CD14-positive monocyte (primary cell): ENCODE data around the gene ANP32B. TPM values are rescaled to one million over a fixed set of nuclear protein-coding genes. Genes with fewer than 3 reads are reported as not detected.
"Not testable (repeated sequence)": the region's sequence is repeated elsewhere in the genome, so short reads cannot be mapped to it uniquely, and the experiment has no call there.

Experiments
- DNase-seq, 3 donors: peaks; one replicate each; pipeline ENCODE4 v3.0.0-alpha.2; 2011 to 2022
- H2AFZ ChIP-seq: 2 replicates; pipeline ENCODE4 v1.6.0; 2012; ENCODE audit warnings: mild to moderate bottlenecking, low read depth, low read length, inconsistent platforms; ENCODE audit not compliant: insufficient read depth, poor library complexity, severe bottlenecking
- H3K27ac ChIP-seq, 2 donors: 1 replicate in 1 of 2; 2 replicates in 1 of 2; pipeline ENCODE4 v1.5.1; 2012 to 2013; ENCODE audit warnings: low read length in 2 of 2, control low read depth in 1 of 2, inconsistent platforms in 1 of 2, low read depth in 1 of 2, mild to moderate bottlenecking in 1 of 2
- H3K27me3 ChIP-seq, 2 donors: one replicate each; pipeline versions ENCODE4 v1.6.0 to v1.6.1; 2011 to 2013; ENCODE audit warnings: low read length in 2 of 2; ENCODE audit not compliant: control insufficient read depth in 2 of 2, insufficient read depth in 2 of 2
- H3K36me3 ChIP-seq, 2 donors: replicated peaks in 1 of 2; 1 replicate in 1 of 2; 2 replicates in 1 of 2; pipeline versions ENCODE4 v1.5.1 to v1.6.1; 2012 to 2013; ENCODE audit warnings: low read length in 2 of 2, control low read depth in 1 of 2, inconsistent platforms in 1 of 2, mild to moderate bottlenecking in 1 of 2; ENCODE audit not compliant: insufficient read depth in 2 of 2, control insufficient read depth in 1 of 2
- H3K4me1 ChIP-seq, 2 donors: 1 replicate in 1 of 2; 2 replicates in 1 of 2; pipeline versions ENCODE4 v1.5.1 to v1.6.1; 2012 to 2013; ENCODE audit warnings: low read length in 2 of 2, control low read depth in 1 of 2, inconsistent platforms in 1 of 2, mild to moderate bottlenecking in 1 of 2, moderate library complexity in 1 of 2; ENCODE audit not compliant: insufficient read depth in 2 of 2, control insufficient read depth in 1 of 2
- H3K4me2 ChIP-seq: replicated peaks from 2 replicates; pipeline ENCODE3; 2012; ENCODE audit warnings: low read length, moderate library complexity, mild to moderate bottlenecking; ENCODE audit not compliant: poor library complexity, severe bottlenecking; ENCODE audit errors: extremely low read depth
- H3K4me3 ChIP-seq, 3 experiments: fragments of 200-600 bp in 1 of 3; sonication (generic) in 1 of 3; replicated peaks in 1 of 3; 1 replicate in 2 of 3; 2 replicates in 1 of 3; pipeline ENCODE4 v1.5.1; 2011 to 2013; ENCODE audit warnings: low read length in 3 of 3, mild to moderate bottlenecking in 3 of 3, control low read depth in 2 of 3, low read depth in 2 of 3, inconsistent platforms in 1 of 3, moderate library complexity in 1 of 3
- H3K79me2 ChIP-seq: 2 replicates; pipeline ENCODE4 v1.6.0; 2012; ENCODE audit warnings: mild to moderate bottlenecking, control low read depth, inconsistent platforms, low read length, moderate library complexity; ENCODE audit not compliant: insufficient read depth
- H3K9ac ChIP-seq: 2 replicates; pipeline ENCODE4 v1.6.0; 2017; ENCODE audit warnings: low read length, mild to moderate bottlenecking; ENCODE audit not compliant: insufficient read depth, poor library complexity, severe bottlenecking
- H3K9me3 ChIP-seq, 2 donors: replicated peaks in 1 of 2; 1 replicate in 1 of 2; 2 replicates in 1 of 2; pipeline versions ENCODE4 v1.5.1 to v1.6.1; 2012 to 2013; ENCODE audit warnings: low read length in 2 of 2, control low read depth in 1 of 2; ENCODE audit not compliant: control insufficient read depth in 1 of 2, insufficient read depth in 1 of 2
- H4K20me1 ChIP-seq: 2 replicates; pipeline ENCODE4 v1.6.0; 2012; ENCODE audit warnings: mild to moderate bottlenecking, low read length, control low read depth, moderate library complexity; ENCODE audit not compliant: insufficient read depth
- H3K27ac Mint-ChIP-seq, 7 donors: one replicate each; pipeline ENCODE4 v1.8.0; 2020; ENCODE audit warnings: mild to moderate bottlenecking in 7 of 7, mixed read lengths in 7 of 7, moderate library complexity in 6 of 7, inconsistent platforms in 2 of 7
- H3K27me3 Mint-ChIP-seq, 3 donors: one replicate each; pipeline ENCODE4 v1.8.0; 2021 to 2022; ENCODE audit warnings: low read depth in 3 of 3, mild to moderate bottlenecking in 3 of 3, mixed read lengths in 3 of 3, moderate library complexity in 3 of 3, inconsistent platforms in 1 of 3
- H3K36me3 Mint-ChIP-seq, 2 donors: one replicate each; pipeline ENCODE4 v1.8.0; 2020; ENCODE audit warnings: mixed read lengths in 2 of 2, inconsistent platforms in 1 of 2, mild to moderate bottlenecking in 1 of 2
- H3K4me1 Mint-ChIP-seq: one replicate; pipeline ENCODE4 v1.8.0; 2020; ENCODE audit warnings: mild to moderate bottlenecking, mixed read lengths
- H3K4me3 Mint-ChIP-seq, 2 donors: one replicate each; pipeline ENCODE4 v1.8.0; 2020; ENCODE audit warnings: mild to moderate bottlenecking in 2 of 2, mixed read lengths in 2 of 2, moderate library complexity in 1 of 2
- H3K9me3 Mint-ChIP-seq, 7 donors: one replicate each; pipeline ENCODE4 v1.8.0; 2020 to 2022; ENCODE audit warnings: mixed read lengths in 7 of 7, mild to moderate bottlenecking in 6 of 7, moderate library complexity in 6 of 7, inconsistent platforms in 2 of 7
- WGBS: methylation state at CpG from one replicate; pipeline ENCODE4 v1.1.5; 2013; ENCODE audit warnings: missing lambda C conversion rate; ENCODE audit not compliant: insufficient coverage; 5-methylcytosine and 5-hydroxymethylcytosine counted together
- intact Hi-C, 2 donors: fragments of 100-400 bp; cut with micrococcal nuclease; formaldehyde crosslinking; loops; one replicate each; pipeline versions ENCODE4 v1.15.0 to v1.15.1; 2023
- polyA plus RNA-seq, 3 donors: library from polyadenylated mRNA; depleted of rRNA in 1 of 3; unstranded in 2 of 3; stranded (reverse) in 1 of 3; fragments of 300-500 nt in 2 of 3; fragments of >200 nt in 1 of 3; fragmentation: Illumina TruSeq in 2 of 3; gene quantifications; 1 replicate in 2 of 3; 2 replicates in 1 of 3; pipeline ENCODE4 v1.2.3, GENCODE V29; 2012 to 2021
- TF ChIP-seq, protein P1 (sequence below): fragments of 200-600 bp; IDR thresholded peaks from one replicate; pipeline ENCODE4 v1.8.0; 2022; ENCODE audit warnings: antibody characterized with exemption, mild to moderate bottlenecking

The ANP32B gene
- polyA plus RNA-seq, 3 donors, result 29.7 to 40.7 (median 30.8) TPM

DNA sequence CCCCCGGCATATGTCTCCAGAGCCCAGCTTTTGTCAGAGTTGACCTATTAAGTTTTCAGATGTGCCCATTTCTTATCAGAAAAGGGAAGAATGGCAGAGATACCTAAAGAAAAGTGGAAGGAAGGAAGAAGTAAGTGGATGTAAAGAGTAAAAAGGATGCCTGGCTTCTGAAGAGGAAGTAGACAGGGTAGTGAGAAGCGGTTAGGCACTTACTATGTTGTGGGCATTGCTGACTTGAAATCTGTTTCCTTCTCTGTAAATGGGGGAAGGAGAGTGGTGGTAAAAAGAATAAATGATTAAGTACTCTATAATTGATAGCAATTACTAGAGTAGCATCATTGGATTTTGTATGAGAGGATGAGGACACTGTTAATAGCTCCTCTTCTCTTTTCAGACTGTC lies 9.9 kb downstream of the ANP32B start:
- peaks cover 0 to 2% (median 0%) of the 10 kb centered on the region in 7 donors for H3K9me3 Mint-ChIP-seq
- H3K27me3 Mint-ChIP-seq, result no peaks in the 10 kb centered on the region
- peak overlapping the region in 5 of 7 donors; percentile 40 to 85 (median 46) for H3K27ac Mint-ChIP-seq
- TF ChIP-seq, protein P1, sequence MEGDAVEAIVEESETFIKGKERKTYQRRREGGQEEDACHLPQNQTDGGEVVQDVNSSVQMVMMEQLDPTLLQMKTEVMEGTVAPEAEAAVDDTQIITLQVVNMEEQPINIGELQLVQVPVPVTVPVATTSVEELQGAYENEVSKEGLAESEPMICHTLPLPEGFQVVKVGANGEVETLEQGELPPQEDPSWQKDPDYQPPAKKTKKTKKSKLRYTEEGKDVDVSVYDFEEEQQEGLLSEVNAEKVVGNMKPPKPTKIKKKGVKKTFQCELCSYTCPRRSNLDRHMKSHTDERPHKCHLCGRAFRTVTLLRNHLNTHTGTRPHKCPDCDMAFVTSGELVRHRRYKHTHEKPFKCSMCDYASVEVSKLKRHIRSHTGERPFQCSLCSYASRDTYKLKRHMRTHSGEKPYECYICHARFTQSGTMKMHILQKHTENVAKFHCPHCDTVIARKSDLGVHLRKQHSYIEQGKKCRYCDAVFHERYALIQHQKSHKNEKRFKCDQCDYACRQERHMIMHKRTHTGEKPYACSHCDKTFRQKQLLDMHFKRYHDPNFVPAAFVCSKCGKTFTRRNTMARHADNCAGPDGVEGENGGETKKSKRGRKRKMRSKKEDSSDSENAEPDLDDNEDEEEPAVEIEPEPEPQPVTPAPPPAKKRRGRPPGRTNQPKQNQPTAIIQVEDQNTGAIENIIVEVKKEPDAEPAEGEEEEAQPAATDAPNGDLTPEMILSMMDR, result no peak
- Histone ChIP-seq H3K27me3 (no peaks in the 10 kb centered on the region), H3K4me3 (no peak overlapping the region), H3K9ac (no peak overlapping the region), H3K79me2 (peaks cover 100% of the 10 kb centered on the region), H3K36me3 (peaks cover 31 to 37% of the 10 kb centered on the region in 2 donors), H3K9me3 (no peaks in the 10 kb centered on the region), H2AFZ (no peak overlapping the region), H3K27ac (peak overlapping the region in 1 of 2 donors; percentile 52), H3K4me2 (peak overlapping the region; percentile 9), H4K20me1 (peaks cover 91% of the 10 kb centered on the region), H3K4me1 (peaks cover 15 to 35% of the 10 kb centered on the region in 2 donors)
- H3K4me1 Mint-ChIP-seq, result peaks cover 52% of the 10 kb centered on the region
- DNase-seq, result peak; percentile 25 to 47 (median 30)
- H3K36me3 Mint-ChIP-seq, result peaks cover 11 to 24% of the 10 kb centered on the region in 2 donors
- no peak overlapping the region for H3K4me3 Mint-ChIP-seq
- intact Hi-C loops, result loop anchor here in 1 of 2 donors (5.0 kb wide), 1 partner anchor 39 kb away; no protein-coding TSS in a partner anchor
- 10% methylated on average over 2 of the region's 2 CpGs for WGBS

DNA sequence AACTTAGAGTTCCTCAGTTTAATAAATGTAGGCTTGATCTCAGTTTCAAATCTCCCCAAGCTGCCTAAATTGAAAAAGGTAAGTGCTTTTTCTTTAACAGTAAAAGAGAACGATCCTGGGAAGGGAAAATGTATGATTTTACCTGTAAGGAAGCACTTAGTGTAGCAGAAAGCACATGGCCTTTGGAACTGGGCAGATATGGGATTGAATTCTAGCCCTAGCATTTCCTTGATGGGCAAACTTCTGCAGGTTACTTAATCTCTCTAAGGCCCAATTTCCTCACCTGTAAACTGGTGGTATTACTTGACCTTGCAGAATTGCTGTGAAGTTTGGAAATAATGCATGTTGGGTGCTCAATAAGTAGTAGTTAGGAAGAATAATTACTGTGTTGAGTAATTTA lies 11.6 kb downstream of the ANP32B start:
- WGBS, result no CpG with 5 or more reads among the region's 1 CpG
- Mint-ChIP-seq H3K4me1 (peaks cover 39% of the 10 kb centered on the region), H3K9me3 (peaks cover 0 to 2% (median 0%) of the 10 kb centered on the region in 7 donors)

DNA sequence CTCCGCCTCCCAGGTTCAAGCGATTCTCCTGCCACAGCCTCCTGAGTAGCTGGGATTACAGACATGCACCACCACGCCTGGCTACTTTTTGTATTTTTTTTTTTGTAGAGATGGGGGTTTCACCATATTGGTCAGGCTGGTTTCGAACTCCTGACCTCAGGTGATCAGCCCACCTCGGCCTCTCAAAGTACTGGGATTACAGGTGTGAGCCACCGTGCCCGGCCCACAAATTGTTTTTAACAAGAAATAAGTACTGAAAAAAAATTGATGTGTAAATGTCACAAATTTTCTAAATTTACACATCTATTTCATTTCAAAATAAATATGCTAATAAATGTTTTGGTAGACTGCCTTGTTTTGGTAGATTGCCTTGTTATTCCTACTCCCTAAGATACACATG lies 13.5 kb downstream of the ANP32B start:
- H3K27me3 Mint-ChIP-seq, intact Hi-C loops, DNase-seq, H3K4me3 Mint-ChIP-seq, H3K9me3 Mint-ChIP-seq, H3K9ac ChIP-seq, H3K4me2 ChIP-seq, H3K4me3 ChIP-seq, H2AFZ ChIP-seq, H3K9me3 ChIP-seq, H3K27me3 ChIP-seq, H3K27ac ChIP-seq: not testable (repeated sequence)
- H3K27ac Mint-ChIP-seq, result peak overlapping the region in 3 of 7 donors; percentile 22 to 58 (median 24)
- H3K4me1 ChIP-seq, result peaks cover 15 to 22% of the 10 kb centered on the region in 2 donors
- H3K36me3 ChIP-seq, result peaks cover 48 to 73% of the 10 kb centered on the region in 2 donors
- H3K79me2 ChIP-seq, result peaks cover 98% of the 10 kb centered on the region
- peaks cover 68% of the 10 kb centered on the region for H4K20me1 ChIP-seq
- H3K36me3 Mint-ChIP-seq, result peaks cover 36 to 57% of the 10 kb centered on the region in 2 donors
- 93% methylated on average over 3 of the region's 7 CpGs for WGBS
- peaks cover 22% of the 10 kb centered on the region for H3K4me1 Mint-ChIP-seq

More for the DNA sequence above, 11.6 kb downstream of the ANP32B start:
- Mint-ChIP-seq H3K36me3 (peaks cover 23 to 37% of the 10 kb centered on the region in 2 donors), H3K27me3 (no peaks in the 10 kb centered on the region), H3K27ac (no peak overlapping the region), H3K4me3 (no peak overlapping the region)
- no peak overlapping the region for H2AFZ ChIP-seq
- H3K79me2 ChIP-seq, result peaks cover 98% of the 10 kb centered on the region
- H3K27ac ChIP-seq, result peak overlapping the region in 1 of 2 donors; percentile 55
- H3K4me3 ChIP-seq, result no peak overlapping the region
- no peak overlapping the region for H3K4me2 ChIP-seq
- DNase-seq, result no peak
- H3K9ac ChIP-seq, result no peak overlapping the region
- intact Hi-C loops, result loop anchor here in 1 of 2 donors (5.0 kb wide), 1 partner anchor 38 kb away; no protein-coding TSS in a partner anchor
- H3K27me3 ChIP-seq, result no peaks in the 10 kb centered on the region
- no peaks in the 10 kb centered on the region for H3K9me3 ChIP-seq
- H3K4me1 ChIP-seq, result peaks cover 15 to 35% of the 10 kb centered on the region in 2 donors
- peaks cover 37 to 53% of the 10 kb centered on the region in 2 donors for H3K36me3 ChIP-seq
- TF ChIP-seq, protein P1, result no peak
- H4K20me1 ChIP-seq, result peaks cover 80% of the 10 kb centered on the region
